ENCODE data around the gene AIF1.

Gene AIF1

DNA sequence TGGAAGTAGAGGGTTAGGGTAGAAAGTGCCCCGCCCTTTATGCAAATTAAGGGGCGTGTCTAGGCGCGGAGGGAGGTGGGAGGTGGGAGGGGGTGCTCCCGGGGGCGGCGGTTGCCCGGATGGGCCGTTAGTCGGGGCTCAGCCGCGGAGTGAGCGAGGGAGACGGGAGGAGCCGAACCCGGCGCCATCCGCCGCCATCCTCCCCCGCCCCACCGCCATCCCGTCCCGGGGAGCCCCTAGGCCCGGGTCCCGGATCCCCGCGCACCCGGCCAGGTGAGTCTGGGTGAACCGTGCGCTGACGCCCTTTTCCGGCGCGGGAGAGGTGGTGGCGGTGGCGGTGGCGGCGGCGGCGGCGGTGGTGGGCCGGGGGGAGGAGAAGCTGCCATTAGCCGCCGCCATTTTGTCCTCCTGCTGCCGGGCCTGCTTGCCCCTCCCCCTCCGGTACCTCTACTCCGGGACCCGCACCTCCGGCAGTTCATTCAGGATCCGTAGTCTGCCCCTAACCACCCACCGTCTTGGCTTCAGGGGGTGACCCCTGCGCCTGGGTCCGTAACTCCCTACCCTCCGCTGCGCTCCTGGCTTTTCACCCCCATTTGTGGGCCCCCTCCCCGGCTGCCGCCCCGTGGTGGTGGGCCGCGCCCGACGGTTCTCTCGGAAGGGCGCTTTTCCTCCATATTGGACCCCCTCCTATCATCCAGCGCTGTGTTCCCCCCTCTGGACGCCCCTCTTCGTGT is 5.7 kb downstream of the AIF1 start, which contains the start of gene PRRC2A:
TSS of gene PRRC2A (plus strand) at position 130 of the 734 bp plus-strand sequence. CDS start 2,075 bp downstream, outside the sequence.
- peak; percentile 92 to 94 for DNase-seq (ENCODE audit: low read depth in 2 of 2)

GRCh38 chr6:31621320-31621939 is 6.4 kb downstream of the AIF1 start:
- DNase-seq (ENCODE audit: low read depth in 2 of 2) = no peak

DNA sequence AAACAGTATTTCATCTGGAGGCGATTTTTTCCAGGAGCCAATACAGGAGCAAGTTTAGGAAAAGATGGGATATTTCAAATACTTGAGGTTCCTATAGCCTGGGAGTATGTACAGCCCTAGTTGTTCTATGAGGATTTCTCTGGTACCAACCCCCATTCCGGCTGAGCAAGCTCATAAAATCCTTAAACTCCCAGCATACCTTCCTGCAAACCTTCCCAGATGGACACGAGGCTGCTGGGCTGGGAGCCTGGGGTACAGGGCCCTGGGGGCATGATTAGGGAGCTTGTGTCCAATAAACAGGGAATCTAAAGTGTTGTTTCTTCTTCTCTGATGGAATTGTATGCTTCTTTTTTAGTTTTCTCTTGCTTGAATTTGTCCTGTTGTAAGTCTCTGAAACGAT is 7.0 kb downstream of the AIF1 start:
- DNase-seq (ENCODE audit: low read depth in 2 of 2) = no peak

- DNase-seq (ENCODE audit: low read depth in 2 of 2) = no peak
Observed at GRCh38 chr6:31622684-31623091, 7.7 kb downstream of the AIF1 start.

DNA sequence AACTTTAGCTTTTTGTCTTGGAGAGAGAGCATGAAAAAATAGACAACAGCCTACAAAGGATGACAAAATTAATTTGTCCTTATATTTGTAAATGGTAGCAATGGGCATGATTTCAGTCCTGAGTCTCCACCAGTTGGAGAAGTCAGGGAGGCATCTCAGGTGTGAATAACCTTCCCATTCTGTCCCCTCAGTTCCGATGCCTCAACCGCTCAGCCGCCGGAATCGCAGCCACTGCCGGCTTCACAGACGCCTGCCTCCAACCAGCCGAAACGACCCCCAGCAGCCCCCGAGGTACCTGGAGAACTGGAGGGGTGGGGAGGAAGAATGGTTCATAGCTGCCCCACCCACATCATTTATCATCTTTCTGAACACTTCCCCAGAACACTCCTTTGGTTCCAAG is 9.0 kb downstream of the AIF1 start:
- no peak for DNase-seq (ENCODE audit: low read depth in 2 of 2)

DNA sequence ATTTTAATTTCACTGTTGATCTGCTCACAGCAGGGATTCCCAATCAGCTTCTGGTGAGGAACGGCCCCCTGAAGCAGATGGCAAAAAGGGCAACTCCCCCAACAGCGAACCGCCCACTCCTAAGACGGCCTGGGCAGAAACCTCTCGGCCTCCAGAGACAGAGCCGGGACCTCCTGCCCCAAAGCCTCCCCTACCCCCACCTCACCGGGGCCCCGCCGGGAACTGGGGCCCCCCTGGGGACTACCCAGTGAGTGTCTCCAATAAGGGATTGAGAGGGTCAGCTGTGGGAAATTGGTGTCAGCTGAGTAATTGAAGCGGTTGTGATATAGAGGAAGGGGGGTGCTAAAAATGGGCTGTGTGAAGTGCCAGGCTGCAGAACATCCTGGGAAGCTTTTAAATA is 11.9 kb downstream of the AIF1 start:
- DNase-seq (ENCODE audit: low read depth in 2 of 2) = no peak

GRCh38 chr6:31627690-31628287 is 12.8 kb downstream of the AIF1 start:
- no peak for DNase-seq (ENCODE audit: low read depth in 2 of 2)

DNA sequence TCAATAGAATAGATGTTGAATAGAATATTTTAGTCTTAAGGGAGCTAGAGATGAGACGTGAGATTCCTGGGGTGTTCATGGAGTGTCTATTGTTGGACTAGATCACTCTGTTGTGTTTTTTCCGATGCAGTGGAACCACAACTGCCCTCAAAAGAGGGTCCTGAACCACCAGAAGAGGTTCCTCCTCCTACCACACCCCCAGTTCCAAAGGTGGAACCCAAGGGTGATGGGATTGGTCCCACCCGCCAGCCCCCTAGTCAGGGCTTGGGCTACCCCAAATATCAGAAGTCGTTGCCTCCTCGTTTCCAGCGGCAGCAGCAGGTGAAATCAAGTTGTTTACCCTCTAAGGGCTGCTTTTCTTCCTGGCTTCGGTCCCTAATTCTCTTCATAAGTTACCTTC is 14.0 kb downstream of the AIF1 start:
- no peak for DNase-seq (ENCODE audit: low read depth in 2 of 2)

DNA sequence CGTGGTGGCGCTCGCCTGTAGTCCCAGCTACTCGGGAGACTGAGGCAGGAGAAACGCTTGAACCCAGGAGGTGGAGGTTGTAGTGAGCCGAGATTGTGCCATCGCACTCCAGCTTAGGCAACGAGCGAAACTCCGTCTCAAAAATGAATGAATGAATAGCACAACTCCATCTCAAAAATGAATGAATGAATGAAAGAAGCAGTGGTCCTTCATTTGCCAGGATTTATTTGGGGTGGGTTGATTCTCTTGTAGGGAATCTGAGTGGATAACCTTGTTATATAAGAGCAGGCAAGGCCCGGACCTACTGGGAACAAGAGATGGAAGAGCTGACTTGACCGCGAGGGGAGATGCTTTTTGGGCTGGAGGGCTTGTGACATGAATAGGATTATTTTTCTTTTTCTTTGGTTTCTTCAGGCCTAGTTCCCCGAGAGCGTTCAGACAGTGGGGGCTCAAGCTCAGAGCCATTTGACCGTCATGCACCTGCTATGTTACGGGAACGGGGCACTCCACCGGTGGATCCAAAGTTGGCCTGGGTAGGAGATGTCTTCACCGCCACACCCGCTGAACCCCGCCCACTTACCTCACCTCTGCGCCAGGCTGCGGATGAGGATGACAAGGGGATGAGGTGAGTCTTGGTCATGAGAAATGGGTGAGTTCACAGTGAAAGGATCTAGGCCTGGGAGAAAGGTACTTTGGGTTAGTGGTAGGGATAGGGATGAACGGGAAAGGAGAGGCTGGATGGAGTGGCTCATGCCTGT is 15.3 kb downstream of the AIF1 start:
- DNase-seq (ENCODE audit: low read depth in 2 of 2) = no peak

DNA sequence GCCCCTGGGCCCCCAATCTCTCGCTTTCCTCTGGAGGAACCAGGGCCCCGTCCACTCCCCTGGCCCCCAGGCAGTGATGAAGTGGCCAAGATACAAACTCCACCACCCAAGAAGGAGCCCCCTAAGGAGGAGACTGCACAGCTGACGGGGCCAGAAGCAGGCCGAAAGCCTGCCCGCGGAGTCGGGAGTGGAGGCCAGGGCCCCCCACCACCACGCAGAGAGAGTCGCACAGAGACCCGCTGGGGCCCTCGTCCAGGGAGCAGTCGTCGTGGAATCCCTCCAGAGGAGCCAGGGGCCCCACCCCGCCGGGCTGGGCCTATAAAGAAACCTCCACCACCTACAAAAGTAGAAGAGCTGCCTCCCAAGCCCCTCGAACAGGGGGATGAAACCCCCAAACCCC is 16.2 kb downstream of the AIF1 start:
- no peak for DNase-seq (ENCODE audit: low read depth in 2 of 2)

GRCh38 chr6:31631681-31632278 is 16.7 kb downstream of the AIF1 start:
- DNase-seq (ENCODE audit: low read depth in 2 of 2) = no peak

DNA sequence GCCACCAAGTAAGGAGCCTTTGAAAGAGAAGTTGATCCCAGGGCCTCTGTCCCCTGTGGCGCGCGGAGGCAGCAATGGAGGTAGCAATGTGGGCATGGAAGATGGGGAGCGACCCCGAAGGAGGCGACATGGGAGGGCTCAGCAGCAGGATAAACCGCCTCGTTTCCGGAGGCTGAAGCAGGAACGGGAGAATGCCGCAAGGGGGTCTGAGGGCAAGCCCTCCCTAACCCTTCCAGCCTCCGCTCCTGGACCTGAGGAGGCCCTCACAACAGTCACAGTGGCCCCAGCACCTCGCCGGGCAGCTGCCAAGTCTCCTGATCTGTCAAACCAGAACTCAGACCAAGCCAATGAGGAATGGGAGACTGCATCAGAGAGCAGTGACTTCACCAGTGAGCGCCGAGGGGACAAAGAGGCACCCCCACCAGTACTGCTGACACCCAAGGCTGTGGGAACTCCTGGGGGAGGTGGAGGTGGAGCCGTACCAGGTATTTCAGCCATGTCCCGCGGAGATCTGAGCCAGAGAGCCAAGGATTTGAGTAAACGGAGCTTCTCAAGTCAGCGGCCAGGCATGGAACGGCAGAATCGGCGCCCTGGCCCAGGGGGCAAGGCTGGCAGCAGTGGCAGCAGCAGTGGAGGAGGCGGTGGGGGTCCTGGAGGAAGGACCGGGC is 17.4 kb downstream of the AIF1 start:
- no peak for DNase-seq (ENCODE audit: low read depth in 2 of 2)

GRCh38 chr6:31633447-31633846 is 18.4 kb downstream of the AIF1 start:
- no peak for DNase-seq (ENCODE audit: low read depth in 2 of 2)

GRCh38 chr6:31634131-31634530 is 19.1 kb downstream of the AIF1 start:
- no peak for DNase-seq (ENCODE audit: low read depth in 2 of 2)

DNA sequence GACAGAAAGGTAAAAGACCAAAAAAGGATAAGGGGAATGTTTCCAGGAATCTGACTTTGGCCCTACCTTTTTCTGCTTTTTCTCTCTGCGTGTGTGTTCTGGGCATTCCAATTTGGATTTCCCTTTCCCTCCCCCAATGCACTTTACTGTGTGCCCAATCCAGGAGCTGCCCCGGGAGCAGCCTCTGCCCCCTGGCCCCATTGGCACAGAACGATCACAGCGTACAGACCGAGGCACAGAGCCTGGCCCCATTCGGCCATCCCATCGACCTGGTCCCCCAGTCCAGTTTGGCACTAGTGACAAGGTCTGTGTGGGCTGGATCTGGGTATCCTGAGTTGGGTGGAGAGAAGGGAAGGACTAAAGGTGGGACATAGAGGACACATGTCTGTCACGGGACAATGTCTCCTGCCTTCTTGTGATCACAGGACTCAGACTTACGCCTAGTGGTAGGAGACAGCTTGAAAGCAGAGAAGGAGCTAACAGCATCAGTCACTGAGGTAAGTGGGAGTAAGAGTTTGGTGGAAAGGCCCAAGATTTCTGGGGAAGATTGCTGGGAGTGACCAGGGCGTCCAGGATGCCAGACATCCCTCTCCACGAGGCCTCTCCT is 20.0 kb downstream of the AIF1 start:
- no peak for DNase-seq (ENCODE audit: low read depth in 2 of 2)

DNA sequence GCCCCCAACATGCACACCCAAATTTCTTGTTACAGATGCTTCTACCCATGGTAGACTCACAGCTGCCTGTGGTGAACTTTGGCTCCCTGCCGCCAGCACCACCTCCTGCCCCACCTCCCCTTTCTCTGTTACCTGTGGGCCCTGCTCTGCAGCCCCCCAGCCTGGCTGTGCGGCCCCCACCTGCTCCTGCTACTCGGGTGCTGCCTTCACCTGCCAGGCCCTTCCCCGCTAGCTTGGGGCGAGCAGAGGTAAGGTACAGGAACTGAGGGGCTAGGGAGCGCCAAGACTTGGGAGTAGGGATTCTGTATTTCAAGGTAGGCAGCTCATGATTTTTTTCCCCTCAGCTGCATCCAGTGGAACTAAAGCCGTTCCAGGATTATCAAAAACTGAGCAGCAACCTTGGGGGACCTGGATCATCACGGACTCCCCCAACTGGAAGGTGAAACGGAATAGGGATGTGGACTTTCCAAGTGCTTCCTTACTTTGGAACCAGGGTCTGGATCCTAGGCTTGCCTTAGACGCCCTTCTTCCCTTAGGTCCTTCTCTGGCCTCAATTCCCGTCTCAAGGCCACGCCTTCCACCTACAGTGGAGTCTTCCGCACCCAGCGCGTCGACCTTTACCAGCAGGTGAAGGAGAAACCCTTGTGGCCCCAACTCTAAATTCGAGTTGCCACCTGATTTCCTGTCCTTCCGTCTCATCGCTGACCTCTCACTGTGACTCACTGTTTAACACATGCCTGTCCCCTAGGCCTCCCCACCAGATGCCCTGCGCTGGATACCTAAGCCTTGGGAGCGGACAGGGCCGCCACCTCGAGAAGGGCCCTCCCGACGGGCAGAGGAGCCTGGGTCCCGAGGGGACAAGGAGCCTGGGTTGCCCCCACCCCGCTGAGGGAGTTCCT is 21.9 kb downstream of the AIF1 start:
- DNase-seq (ENCODE audit: low read depth in 2 of 2) = no peak

DNA sequence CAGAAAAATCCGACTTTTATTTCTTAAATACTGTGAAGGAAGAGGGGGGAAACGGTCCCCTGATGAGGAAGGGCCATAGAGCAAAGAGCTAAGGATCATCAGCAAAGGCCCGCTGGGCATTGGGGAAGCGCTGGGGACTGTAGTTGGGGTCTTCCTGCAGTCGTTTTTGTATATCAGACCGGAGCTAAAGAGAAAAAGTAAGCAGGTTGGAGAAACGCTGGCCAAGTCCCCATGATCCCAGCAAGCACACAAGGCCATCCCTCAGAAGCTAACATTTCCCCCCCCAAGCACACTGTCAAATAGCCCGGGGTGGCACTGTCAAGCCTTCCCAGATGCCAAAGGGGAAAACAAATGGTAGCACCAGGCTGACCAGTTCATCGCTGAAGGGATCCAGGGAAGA is 24.0 kb downstream of the AIF1 start:
- DNase-seq (ENCODE audit: low read depth in 2 of 2) = no peak

DNA sequence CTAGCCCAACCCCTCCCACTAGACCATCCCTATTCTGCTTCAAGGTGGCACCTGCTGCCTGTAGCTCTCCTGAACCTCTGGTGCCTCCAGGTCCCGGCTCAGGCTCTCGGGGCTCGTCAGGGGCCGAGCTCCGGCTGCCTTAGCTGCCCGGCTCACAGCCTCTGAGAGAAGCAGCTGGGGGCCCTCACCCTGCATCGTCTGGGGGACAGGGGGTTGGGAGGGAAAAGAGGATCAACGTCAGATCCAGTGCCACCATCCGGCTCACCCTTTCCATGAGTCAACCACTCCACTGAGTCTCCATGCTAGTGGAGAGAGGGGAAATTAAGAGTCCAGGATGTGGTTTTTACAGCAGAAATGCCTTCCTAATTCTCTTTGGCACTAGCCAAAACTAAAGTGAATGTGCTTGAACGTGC is 24.4 kb downstream of the AIF1 start:
- no peak for DNase-seq (ENCODE audit: low read depth in 2 of 2)

DNA sequence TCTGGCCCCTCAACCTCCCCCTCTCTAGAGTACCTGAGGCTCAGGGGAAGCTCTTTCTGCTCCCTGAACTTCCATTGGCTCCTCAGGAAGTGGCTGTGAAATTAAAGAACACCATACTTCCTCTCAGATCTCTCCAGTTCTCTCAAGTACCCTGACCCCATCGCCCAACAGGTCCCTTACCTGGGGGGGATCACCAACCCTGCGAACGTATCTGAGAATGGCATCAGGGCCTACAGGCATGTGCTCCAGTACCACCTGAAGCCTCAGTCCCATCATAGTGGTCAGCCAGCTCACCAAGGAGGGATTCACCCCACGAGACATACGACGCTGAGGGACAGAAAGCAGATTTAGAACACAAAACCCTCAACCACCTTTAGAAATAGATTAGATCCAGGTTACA is 25.6 kb downstream of the AIF1 start:
- no peak for DNase-seq (ENCODE audit: low read depth in 2 of 2)

- no peak for DNase-seq (ENCODE audit: low read depth in 2 of 2)
Observed at GRCh38 chr6:31641370-31641769, 26.3 kb downstream of the AIF1 start.

Data from stimulated activated CD8-positive, alpha-beta memory T cell treated with anti-CD3 and anti-CD28 coated beads, Interleukin-2, amount 100 ng/mL, for 48 hours (primary cell).